K562 (cell line): ENCODE measurements around the gene PLXNB2. TPM values are rescaled to one million over a fixed set of nuclear protein-coding genes. Genes with fewer than 3 reads are reported as not detected.
A peak's percentile ranks its signal among the peaks of the same experiment; 100 is the strongest.

ENCODE experiments used
- ATF7 ChIP-seq: fragments of 450-650 bp; IDR thresholded peaks from 2 replicates; pipeline ENCODE4 v1.7.1; 2014; ENCODE audit warnings: mild to moderate bottlenecking, moderate library complexity
- BACH1 ChIP-seq: fragments of 200-800 bp; sonication (Bioruptor generic); IDR thresholded peaks from 2 replicates; pipeline ENCODE4 v1.6.1; 2016; ENCODE audit warnings: missing genetic modification characterization, missing compliant biosample characterization
- ETV5 ChIP-seq: sonication (generic); formaldehyde crosslinking; IDR thresholded peaks from 2 replicates; pipeline ENCODE4 v1.4.0; 2020; ENCODE audit warnings: low read depth, mild to moderate bottlenecking, missing genetic modification reagents
- HINFP ChIP-seq: fragments of 450-650 bp; conservative IDR thresholded peaks from 2 replicates; pipeline ENCODE4 v1.6.1; 2016; ENCODE audit warnings: missing genetic modification characterization, low read depth, mild to moderate bottlenecking, control low read depth, missing compliant biosample characterization
- POLR2B ChIP-seq: fragments of 450-650 bp; IDR thresholded peaks from 2 replicates; pipeline ENCODE4 v1.6.1; 2018; ENCODE audit warnings: low read depth; ENCODE audit not compliant: partially characterized antibody
- PTRF ChIP-seq: fragments of 450-650 bp; IDR thresholded peaks from 2 replicates; pipeline ENCODE4 v1.6.1; 2016; ENCODE audit warnings: mild to moderate bottlenecking, missing genetic modification characterization, missing compliant biosample characterization
- SAP30 ChIP-seq: fragments of 200-600 bp; sonication (generic); IDR thresholded peaks from 2 replicates; pipeline ENCODE4 v1.6.1; 2012; ENCODE audit warnings: borderline replicate concordance, low read depth, mild to moderate bottlenecking, moderate library complexity, low read length, control low read depth, inconsistent platforms; ENCODE audit not compliant: insufficient read depth, poor library complexity, severe bottlenecking
- SMC3 ChIP-seq: conservative IDR thresholded peaks from 2 replicates; pipeline ENCODE4 v1.6.1; 2011; ENCODE audit warnings: low read depth, low read length, improper control_type of control experiment; ENCODE audit not compliant: insufficient read depth
- ZBTB40 ChIP-seq, 2 experiments: fragments of 450-650 bp in 1 of 2; sonication (generic) in 1 of 2; formaldehyde crosslinking in 1 of 2; IDR thresholded peaks; 2 replicates each; pipeline versions ENCODE4 v1.7.1 to v1.9.0; 2016 to 2022; ENCODE audit warnings: inconsistent platforms in 1 of 2, mild to moderate bottlenecking in 1 of 2, missing genetic modification reagents in 1 of 2
- ZFX ChIP-seq: sonication (generic); formaldehyde crosslinking; IDR thresholded peaks from 2 replicates; pipeline ENCODE4 v1.8.0; 2022; ENCODE audit warnings: mild to moderate bottlenecking, missing genetic modification reagents, moderate library complexity
- ZNF263 ChIP-seq: sonication (generic); formaldehyde crosslinking; IDR thresholded peaks from 2 replicates; pipeline ENCODE4 v1.8.0; 2022; ENCODE audit warnings: mild to moderate bottlenecking, missing genetic modification reagents, borderline replicate concordance
- ZNF551 ChIP-seq: fragments of 250-450 bp; sonication (Bioruptor Pico); IDR thresholded peaks from 2 replicates; pipeline ENCODE4 v1.5.0; 2021; ENCODE audit warnings: mild to moderate bottlenecking, moderate library complexity
- ZNF561 ChIP-seq: fragments of 450-650 bp; formaldehyde crosslinking; conservative IDR thresholded peaks from 2 replicates; pipeline ENCODE4 v1.4.0; 2020; ENCODE audit warnings: mild to moderate bottlenecking, moderate library complexity
- ZNF79 ChIP-seq: fragments of 250-450 bp; sonication (Bioruptor Pico); IDR thresholded peaks from 2 replicates; pipeline ENCODE4 v1.4.0; 2020; ENCODE audit warnings: low read depth, mild to moderate bottlenecking, moderate library complexity
- polyA plus RNA-seq, 8 experiments: library from polyadenylated mRNA; depleted of rRNA in 4 of 8; stranded (reverse) in 5 of 8; unstranded in 3 of 8; fragments of >200 nt; fragmentation: Nextera tagmentation in 2 of 8; fragmentation: Illumina TruSeq in 1 of 8; extraction: Ambion mirVana in 2 of 8; extraction: Trizol in 1 of 8; gene quantifications; 2 replicates each; pipeline versions ENCODE4 v1.2.1 to v1.2.3, GENCODE V29; 2011 to 2014; ENCODE audit warnings: inconsistent platforms in 1 of 8, missing spikeins in 1 of 8
- total RNA-seq, 7 experiments: library from RNA; depleted of rRNA in 6 of 7; stranded (reverse); fragments of >200 nt in 6 of 7; fragmentation: Illumina TruSeq in 2 of 7; extraction: Trizol in 2 of 7; gene quantifications; 2 replicates each; pipeline versions ENCODE4 v1.2.1 to v1.2.3, GENCODE V29; 2011 to 2021; ENCODE audit warnings: low replicate concordance in 1 of 7

PLXNB2 gene
- total and polyA plus RNA-seq, 9 of the 15 experiments (the other 6 are each of a cell fraction or from before 2014, with no cell fraction given) = 0.15 to 45.1 (median 13.6) TPM

GRCh38 chr22:50250555-50251476 is 56.6 kb downstream of the PLXNB2 start, which contains the start of gene HDAC10 (continued):
- TF ChIP-seq ETV5 (CRISPR knock-in tag) (peak; percentile 48), ZFX (CRISPR knock-in tag) (peak; percentile 71), ZNF561 (CRISPR knock-in tag) (no peak), POLR2B (peak; percentile 62), ZBTB40 (IDR thresholded peaks at IDR 0.05) (no peak; the same call in 1 of the 2 replicates), ZBTB40 (CRISPR knock-in tag; IDR thresholded peaks at IDR 0.05) (no peak), ZNF79 (CRISPR knock-in tag) (no peak), SMC3 (no peak), SAP30 (peak; percentile 59), PTRF (no peak), BACH1 (tag) (no peak), ZNF551 (CRISPR knock-in tag) (no peak), HINFP (tag) (no peak), ZNF263 (CRISPR knock-in tag) (no peak), ATF7 (peak; percentile 29; the same call in 1 of the 2 replicates)
